Epidermal melanocyte (primary cell): Measurements from ENCODE around the gene CYP1A2.
"Not testable (repeated sequence)": the region's sequence is repeated elsewhere in the genome, so short reads cannot be mapped to it uniquely, and the experiment has no call there.

Experiments
- DNase-seq: peaks from one replicate; pipeline ENCODE4 v3.0.0; 2011; ENCODE audit warnings: low spot score; ENCODE audit not compliant: insufficient read length

CYP1A2 gene

GRCh38 chr15:74748322-74748946 lies at the start of gene CYP1A2:
TSS of gene CYP1A2 (plus strand) at chr15:74748845. CDS start at chr15:74749739, 894 bp downstream.
- no peak for DNase-seq

GRCh38 chr15:74709011-74709410 lies 39.6 kb upstream of the CYP1A2 start:
- DNase-seq = no peak

GRCh38 chr15:74709892-74710291 lies 38.8 kb upstream of the CYP1A2 start:
- no peak for DNase-seq

- DNase-seq = no peak
Observed at GRCh38 chr15:74710319-74711094, 38.1 kb upstream of the CYP1A2 start.

- DNase-seq = no peak
Observed at GRCh38 chr15:74712311-74712710, 36.3 kb upstream of the CYP1A2 start.

GRCh38 chr15:74716651-74717050 lies 32.0 kb upstream of the CYP1A2 start:
- DNase-seq = no peak

GRCh38 chr15:74722591-74722990 lies 26.1 kb upstream of the CYP1A2 start:
- DNase-seq = no peak

GRCh38 chr15:74723187-74723586 lies 25.5 kb upstream of the CYP1A2 start:
- DNase-seq = no peak

GRCh38 chr15:74723754-74724334 lies 24.8 kb upstream of the CYP1A2 start:
- DNase-seq = peak; percentile 90

- DNase-seq = no peak
Observed at GRCh38 chr15:74724570-74725224, 23.9 kb upstream of the CYP1A2 start.

- DNase-seq = no peak
Observed at GRCh38 chr15:74725225-74725774, 23.3 kb upstream of the CYP1A2 start, which contains the start of gene CYP1A1. TSS of gene CYP1A1 (minus strand) at chr15:74725528. CDS start at chr15:74723097, 2,431 bp downstream.

GRCh38 chr15:74725845-74726773 lies 22.5 kb upstream of the CYP1A2 start:
- DNase-seq = no peak

- DNase-seq = no peak
Observed at GRCh38 chr15:74726774-74727164, 21.9 kb upstream of the CYP1A2 start.

- no peak for DNase-seq
Observed at GRCh38 chr15:74727727-74728126, 20.9 kb upstream of the CYP1A2 start.

GRCh38 chr15:74728699-74729098 lies 19.9 kb upstream of the CYP1A2 start:
- not testable (repeated sequence) for DNase-seq

GRCh38 chr15:74729372-74729771 lies 19.3 kb upstream of the CYP1A2 start:
- not testable (repeated sequence) for DNase-seq

GRCh38 chr15:74730619-74731316 lies 17.9 kb upstream of the CYP1A2 start:
- no peak for DNase-seq

GRCh38 chr15:74732846-74733245 lies 15.8 kb upstream of the CYP1A2 start:
- no peak for DNase-seq

- DNase-seq = no peak
Observed at GRCh38 chr15:74733269-74733668, 15.4 kb upstream of the CYP1A2 start.

GRCh38 chr15:74735305-74735704 lies 13.3 kb upstream of the CYP1A2 start:
- DNase-seq = no peak
